Measurements from ENCODE around the gene MRPS22.
"Not testable (repeated sequence)": the region's sequence is repeated elsewhere in the genome, so short reads cannot be mapped to it uniquely, and the experiment has no call there.

MRPS22 gene

DNA sequence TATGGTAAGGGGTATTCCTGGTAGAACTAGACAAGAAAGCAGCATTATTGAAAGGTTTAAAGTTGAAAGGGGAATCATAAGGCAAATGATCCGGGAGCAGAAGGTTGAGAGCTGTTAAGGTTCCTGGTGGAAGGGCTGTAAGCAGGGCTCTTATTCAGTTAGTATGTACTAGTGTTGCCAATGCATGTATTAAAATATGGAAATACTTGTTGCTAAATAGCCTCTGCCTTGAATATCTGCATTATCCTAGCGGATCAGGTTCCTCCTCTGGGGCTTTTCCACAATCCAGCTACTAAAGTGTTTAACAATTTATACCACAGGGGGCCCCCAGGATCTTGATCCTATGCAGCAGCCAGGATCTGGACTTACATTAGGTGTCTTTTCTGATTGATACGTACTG lies 52.9 kb downstream of the MRPS22 start:
- DNase-seq (ENCODE audit: low read depth in 2 of 2) = no peak

DNA sequence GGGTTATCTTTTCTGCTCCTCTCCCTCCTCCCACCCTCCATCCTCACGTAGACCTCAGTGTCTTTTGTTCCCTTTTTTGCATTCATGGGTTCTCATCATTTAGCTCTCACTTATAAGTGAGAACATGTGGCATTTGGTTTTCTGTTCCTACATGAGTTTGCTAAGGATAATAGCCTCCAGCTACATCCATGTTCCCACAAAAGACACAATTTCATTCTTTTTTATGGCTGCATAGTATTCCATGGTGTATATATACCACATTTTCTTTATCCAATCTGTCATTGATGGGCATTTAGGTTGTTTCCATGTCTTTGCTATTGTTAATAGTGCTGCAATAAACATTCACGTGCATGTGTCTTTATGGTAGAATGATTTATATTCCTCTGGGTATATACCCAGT lies 57.3 kb downstream of the MRPS22 start:
- DNase-seq (ENCODE audit: low read depth in 2 of 2) = not testable (repeated sequence)
